Measurements from ENCODE around the gene ZSWIM1.

GRCh38 chr20:45857882-45858216 lies 23.2 kb upstream of the ZSWIM1 start:
- TF ChIP-seq CTCF (conservative IDR thresholded peaks at IDR 0.05; ENCODE audit: low read depth, low read length), result no peak
- no peak for TF ChIP-seq EZH2 (IDR thresholded peaks at IDR 0.05; ENCODE audit: borderline replicate concordance, low read depth, low read length, poor library complexity, severe bottlenecking)

All from A673 (cell line).